ENCODE results near the gene ABHD6.

Gene ABHD6

DNA sequence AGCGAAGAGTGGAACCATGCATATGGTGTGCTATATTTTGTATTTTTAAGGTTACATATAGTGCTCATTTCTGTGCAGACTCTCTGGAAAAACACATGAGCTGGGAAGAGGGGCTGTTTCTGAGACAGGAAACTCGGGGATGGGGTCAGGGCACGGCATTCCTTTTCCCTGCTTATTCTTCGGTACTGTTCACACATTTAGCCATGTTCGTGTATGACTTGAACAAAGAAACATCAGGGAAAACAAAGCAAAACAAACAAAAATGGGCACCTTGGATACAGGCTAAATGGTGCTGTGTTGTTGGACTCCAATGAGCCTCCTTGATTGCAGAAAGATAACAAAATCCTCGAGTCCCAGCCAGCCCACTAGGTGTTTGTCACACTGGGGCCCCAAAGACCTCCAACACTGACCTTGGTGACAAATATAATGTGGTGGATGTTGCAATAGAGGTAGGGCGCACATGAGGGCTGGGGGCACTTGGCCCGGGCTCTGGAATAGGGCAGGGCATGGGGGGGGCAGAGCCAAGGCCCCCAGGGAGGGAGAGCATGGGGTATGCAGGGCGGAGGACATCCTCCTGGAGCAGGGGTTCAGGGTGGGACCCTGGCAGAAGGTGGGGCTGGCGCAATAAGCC is 46.1 kb upstream of the ABHD6 start:
- in situ Hi-C loops (cut with MboI; ENCODE audit: low pct_unique_long_range_greater_than_20kb, low sequenced_read_pairs, unreplicated experiment), result no loop called here
- TF ChIP-seq, protein P1, sequence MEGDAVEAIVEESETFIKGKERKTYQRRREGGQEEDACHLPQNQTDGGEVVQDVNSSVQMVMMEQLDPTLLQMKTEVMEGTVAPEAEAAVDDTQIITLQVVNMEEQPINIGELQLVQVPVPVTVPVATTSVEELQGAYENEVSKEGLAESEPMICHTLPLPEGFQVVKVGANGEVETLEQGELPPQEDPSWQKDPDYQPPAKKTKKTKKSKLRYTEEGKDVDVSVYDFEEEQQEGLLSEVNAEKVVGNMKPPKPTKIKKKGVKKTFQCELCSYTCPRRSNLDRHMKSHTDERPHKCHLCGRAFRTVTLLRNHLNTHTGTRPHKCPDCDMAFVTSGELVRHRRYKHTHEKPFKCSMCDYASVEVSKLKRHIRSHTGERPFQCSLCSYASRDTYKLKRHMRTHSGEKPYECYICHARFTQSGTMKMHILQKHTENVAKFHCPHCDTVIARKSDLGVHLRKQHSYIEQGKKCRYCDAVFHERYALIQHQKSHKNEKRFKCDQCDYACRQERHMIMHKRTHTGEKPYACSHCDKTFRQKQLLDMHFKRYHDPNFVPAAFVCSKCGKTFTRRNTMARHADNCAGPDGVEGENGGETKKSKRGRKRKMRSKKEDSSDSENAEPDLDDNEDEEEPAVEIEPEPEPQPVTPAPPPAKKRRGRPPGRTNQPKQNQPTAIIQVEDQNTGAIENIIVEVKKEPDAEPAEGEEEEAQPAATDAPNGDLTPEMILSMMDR (IDR thresholded peaks at IDR 0.05; ENCODE audit: extremely low read depth, insufficient read depth, missing control alignments), result no peak
- no peak for DNase-seq (ENCODE audit: low spot score)

- TF ChIP-seq, protein P1 (IDR thresholded peaks at IDR 0.05; ENCODE audit: extremely low read depth, insufficient read depth, missing control alignments), result no peak
- in situ Hi-C loops (cut with MboI; ENCODE audit: low pct_unique_long_range_greater_than_20kb, low sequenced_read_pairs, unreplicated experiment), result no loop called here
- DNase-seq (ENCODE audit: low spot score), result no peak
These were observed 45.5 kb upstream of the ABHD6 start for GRCh38 chr3:58192069-58192468.

DNA sequence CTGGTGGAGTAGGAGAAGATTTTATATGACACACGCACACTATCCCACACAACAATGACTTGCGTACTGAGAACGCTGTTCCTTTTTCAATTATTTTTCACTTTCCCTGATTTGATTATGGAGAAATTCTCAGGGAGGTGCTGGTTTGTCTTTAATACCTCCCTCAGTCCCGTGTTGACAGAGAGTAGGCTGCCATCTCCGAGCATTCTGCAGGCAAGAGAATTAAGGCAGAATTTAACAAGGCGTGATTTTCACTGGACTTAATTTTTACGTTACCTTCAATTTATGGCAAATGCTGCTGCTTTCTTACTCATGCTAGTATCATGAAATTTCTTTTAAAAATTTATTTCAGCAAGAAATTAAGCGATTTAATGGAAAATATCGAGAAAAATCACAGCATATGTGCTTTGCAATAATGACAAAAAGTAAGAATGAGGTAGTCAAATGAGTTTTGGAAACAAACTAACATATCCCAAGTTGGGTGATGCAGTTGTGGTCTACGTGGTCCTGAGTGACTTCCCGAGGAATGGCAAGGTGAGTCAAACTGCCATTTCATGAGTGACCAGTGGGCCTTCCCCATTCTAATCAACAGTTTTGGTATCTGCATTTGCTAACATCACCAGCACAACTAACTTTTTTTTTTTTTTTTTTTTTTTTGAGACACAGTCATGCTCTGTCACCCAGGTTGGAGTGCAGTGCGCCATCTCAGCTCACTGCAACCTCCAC is 43.7 kb upstream of the ABHD6 start:
- in situ Hi-C loops (cut with MboI; ENCODE audit: low pct_unique_long_range_greater_than_20kb, low sequenced_read_pairs, unreplicated experiment), result no loop called here
- TF ChIP-seq, protein P1 (IDR thresholded peaks at IDR 0.05; ENCODE audit: extremely low read depth, insufficient read depth, missing control alignments), result no peak
- DNase-seq (ENCODE audit: low spot score), result no peak

DNA sequence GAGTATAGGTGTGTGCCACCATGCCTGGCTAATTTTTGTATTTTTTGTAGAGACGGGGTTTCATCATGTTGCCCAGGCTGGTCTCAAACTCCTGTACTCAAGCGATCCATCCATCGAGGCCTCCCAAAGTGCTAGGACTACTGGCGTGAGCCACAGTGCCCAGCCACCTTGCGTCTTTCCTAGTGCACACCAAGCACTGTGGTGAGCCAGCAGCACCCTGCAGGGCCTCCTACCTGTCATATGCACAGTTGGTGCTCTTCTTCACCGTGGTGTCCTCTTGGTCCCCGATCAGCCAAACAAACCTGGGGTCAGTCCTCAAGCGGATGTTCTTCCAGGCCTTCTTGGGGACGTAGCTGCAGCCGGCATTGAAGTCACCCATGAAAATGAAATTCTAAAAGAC is 40.0 kb upstream of the ABHD6 start:
- in situ Hi-C loops (cut with MboI; ENCODE audit: low pct_unique_long_range_greater_than_20kb, low sequenced_read_pairs, unreplicated experiment), result no loop called here
- no peak for DNase-seq (ENCODE audit: low spot score)

DNA sequence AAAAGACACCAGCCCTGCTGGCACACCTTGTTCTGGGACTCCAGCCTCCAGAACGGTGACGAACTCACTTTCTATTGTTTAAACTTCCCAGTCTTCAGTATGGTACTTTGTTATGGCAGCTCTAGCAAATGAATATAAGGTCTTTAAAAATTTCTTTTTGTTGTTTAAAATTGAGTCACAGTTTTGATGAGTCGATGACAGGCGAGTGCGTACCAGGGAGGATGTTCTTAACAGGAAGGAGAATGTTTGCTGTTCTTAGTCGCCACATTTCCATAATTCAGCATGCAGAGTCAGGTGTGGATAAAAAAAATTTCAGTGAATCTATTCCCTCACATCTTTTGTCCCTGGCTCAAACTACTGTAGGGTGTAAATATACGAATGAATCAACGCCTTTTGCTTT is 39.2 kb upstream of the ABHD6 start:
- TF ChIP-seq, protein P1 (IDR thresholded peaks at IDR 0.05; ENCODE audit: extremely low read depth, insufficient read depth, missing control alignments), result no peak
- in situ Hi-C loops (cut with MboI; ENCODE audit: low pct_unique_long_range_greater_than_20kb, low sequenced_read_pairs, unreplicated experiment), result no loop called here
- DNase-seq (ENCODE audit: low spot score), result no peak

More for the DNA sequence above, 40.0 kb upstream of the ABHD6 start:
- TF ChIP-seq, protein P1 (IDR thresholded peaks at IDR 0.05; ENCODE audit: extremely low read depth, insufficient read depth, missing control alignments), result no peak

- DNase-seq (ENCODE audit: low spot score), result no peak
- TF ChIP-seq, protein P1 (IDR thresholded peaks at IDR 0.05; ENCODE audit: extremely low read depth, insufficient read depth, missing control alignments), result no peak
- in situ Hi-C loops (cut with MboI; ENCODE audit: low pct_unique_long_range_greater_than_20kb, low sequenced_read_pairs, unreplicated experiment), result no loop called here
These were observed 38.8 kb upstream of the ABHD6 start for GRCh38 chr3:58198804-58199203.

Data from GM13977 (cell line).